Stimulated activated CD8-positive, alpha-beta memory T cell treated with anti-CD3 and anti-CD28 coated beads, Interleukin-2, amount 100 ng/mL, for 1 hour (primary cell): ENCODE results near the gene PLIN5.

Experiments used
- DNase-seq, 2 donors: peaks; one replicate each; pipeline ENCODE4 v3.0.0-alpha.2; 2020; ENCODE audit warnings: low read depth in 2 of 2

The PLIN5 gene

DNA sequence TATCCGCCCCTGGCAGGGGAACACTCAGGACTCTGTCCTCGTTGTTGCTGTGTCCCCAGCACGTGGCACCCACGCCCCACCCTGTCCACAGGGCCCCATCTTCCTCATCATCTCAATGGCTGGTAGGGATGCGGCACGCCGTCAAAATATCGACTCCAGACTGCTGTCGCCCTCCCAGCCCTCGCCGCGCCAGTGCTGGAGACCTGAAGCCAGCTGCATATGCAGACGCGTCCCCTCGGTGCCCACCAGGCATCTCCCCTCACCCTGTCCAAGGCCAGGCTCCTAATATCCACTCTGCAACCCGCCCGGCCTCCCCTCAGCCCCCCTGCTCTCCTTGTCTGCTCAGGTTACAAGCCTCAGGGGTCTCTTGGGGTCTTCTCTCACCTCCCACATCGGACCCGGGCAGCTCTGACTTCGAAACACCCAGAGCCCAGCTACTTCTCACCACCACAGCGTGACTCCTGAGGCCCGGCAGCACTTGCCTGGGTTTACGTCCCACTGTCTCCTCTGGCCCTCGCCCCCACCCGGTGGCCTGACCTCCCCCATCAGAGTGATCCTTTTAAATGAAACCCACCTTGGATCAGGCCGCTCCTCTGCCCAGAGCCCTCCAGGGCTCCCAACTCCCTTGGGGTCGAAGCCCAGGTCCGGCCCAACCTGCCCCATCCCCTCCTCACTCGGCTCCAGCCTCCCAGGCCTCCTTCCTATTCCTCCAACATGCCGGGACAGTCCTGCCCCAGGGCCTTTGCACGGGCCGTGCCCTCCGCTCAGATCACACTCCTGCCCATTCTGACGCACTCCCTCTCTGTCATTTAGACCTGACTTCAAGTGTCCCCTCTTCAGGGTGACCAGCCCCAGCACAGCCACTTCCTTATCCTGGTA, 29.2 kb downstream of the PLIN5 start:
- no peak for DNase-seq

- no peak for DNase-seq
These were observed 30.0 kb downstream of the PLIN5 start for GRCh38 chr19:4504891-4505569.

DNA sequence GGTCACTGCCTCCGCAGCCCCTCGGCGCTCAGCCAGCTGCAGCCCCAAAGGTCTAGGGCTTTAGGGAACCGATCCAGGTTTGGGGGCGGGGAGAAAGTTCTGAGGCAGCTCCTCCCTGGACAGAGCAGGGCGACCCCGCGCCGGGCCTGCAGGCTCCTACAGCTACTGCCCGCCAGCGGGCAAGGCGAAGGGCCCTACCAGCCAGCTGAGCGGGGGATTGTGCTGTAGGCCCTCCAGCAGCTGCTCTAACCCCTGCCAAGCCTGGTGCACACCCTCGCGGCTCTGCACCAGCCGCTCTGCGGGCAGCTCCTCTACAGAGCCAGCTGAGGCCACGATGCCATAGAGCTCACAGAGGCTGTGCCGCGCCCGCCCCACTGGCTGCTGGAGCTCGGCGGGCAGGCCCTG, 30.7 kb downstream of the PLIN5 start:
- DNase-seq: no peak

DNA sequence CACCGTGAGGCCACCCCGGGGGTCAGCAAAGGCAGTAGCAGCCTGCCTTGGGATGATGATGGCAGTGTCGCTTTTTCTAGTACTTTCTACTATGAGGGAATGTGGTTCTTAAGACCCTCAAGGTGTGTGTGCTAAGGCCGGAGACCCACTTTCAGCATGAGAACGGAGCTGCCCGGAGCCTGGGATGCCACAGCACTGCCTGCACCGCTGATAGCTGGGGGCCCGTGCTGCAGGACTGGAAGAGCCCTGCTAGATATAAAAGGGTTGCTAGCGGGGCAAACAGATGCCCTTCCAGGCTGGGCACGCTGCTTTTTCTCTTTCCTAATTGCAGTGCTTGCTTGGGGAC, 31.2 kb downstream of the PLIN5 start:
- DNase-seq: no peak

GRCh38 chr19:4503132-4503824, 31.7 kb downstream of the PLIN5 start:
- no peak for DNase-seq

DNA sequence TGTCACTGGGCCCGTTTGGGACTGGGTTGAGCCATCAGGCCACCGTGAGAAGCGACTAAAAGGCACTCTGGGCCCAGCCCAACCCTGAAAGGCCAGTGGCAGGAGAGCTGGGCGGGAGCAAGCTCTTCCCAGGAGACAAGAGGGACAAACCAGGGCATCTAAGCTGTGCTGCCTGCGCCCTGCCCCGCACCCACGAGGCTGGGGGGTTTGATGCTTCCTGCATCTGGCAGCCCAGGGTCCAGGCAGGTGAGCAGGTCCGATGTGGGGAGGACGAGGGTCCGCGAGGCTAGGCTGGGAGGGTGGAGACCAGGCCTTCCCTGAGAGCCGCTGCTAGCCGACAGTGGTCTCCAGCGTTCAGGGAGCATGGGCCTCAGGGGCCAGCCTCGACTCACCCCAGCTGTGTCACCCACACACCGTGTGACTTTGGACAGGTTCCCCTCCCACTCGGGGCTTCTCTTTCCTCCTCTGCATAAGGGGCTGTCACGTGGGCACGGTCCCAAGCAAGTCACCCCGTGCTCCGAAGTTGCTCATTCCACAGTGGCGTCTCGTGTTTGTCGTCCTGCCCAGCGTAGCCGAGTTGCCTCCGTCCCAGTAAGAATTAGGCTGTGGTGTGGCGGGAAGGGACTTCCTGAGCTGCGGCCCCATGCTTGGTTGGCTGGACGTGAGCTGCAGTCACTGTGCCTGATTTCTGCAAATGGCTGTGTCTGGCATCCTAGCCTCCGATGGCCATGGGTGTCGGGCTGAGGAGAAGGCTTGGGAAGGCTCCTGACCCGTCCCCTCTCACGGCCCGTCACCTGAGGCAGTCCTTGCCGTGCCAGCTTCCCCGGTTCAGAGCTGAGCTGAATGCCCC, 32.5 kb downstream of the PLIN5 start:
- DNase-seq: no peak

DNA sequence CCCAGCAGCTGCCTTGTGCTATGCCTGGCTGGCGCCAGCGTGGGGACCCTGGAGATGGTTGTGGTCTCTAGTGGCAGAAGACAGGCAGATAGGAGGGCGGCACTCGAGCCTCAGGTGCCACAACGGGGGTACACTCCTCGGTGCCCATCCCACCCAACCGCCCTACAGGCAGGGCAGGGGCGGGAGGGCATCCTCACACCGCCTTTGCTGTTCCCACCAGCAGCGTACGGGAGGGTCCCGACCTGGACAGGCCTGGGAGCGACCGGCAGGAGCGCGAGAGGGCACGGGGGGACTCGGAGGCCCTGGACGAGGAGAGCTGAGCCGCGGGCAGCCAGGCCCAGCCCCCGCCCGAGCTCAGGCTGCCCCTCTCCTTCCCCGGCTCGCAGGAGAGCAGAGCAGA, 33.3 kb downstream of the PLIN5 start:
- DNase-seq: no peak

- no peak for DNase-seq
These were observed 34.0 kb downstream of the PLIN5 start for GRCh38 chr19:4500841-4501591.

- DNase-seq: no peak
These were observed 35.2 kb downstream of the PLIN5 start for GRCh38 chr19:4499855-4500254.

DNA sequence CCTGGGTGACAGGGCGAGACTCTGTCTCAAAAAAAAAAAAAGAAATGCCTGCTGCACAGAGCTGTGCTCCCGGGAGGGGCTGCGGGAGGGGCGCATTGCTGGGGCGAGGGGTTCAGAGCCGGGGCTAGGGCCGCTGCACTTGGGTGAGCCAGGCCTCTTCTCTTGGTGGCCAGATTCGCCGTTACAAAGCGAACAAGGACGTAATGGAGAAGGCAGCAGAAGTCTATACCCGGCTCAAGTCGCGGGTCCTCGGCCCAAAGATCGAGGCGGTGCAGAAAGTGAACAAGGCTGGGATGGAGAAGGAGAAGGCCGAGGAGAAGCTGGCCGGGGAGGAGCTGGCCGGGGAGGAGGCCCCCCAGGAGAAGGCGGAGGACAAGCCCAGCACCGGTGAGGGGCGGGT, 35.7 kb downstream of the PLIN5 start:
- DNase-seq: no peak

GRCh38 chr19:4498694-4499093, 36.3 kb downstream of the PLIN5 start:
- DNase-seq: no peak

DNA sequence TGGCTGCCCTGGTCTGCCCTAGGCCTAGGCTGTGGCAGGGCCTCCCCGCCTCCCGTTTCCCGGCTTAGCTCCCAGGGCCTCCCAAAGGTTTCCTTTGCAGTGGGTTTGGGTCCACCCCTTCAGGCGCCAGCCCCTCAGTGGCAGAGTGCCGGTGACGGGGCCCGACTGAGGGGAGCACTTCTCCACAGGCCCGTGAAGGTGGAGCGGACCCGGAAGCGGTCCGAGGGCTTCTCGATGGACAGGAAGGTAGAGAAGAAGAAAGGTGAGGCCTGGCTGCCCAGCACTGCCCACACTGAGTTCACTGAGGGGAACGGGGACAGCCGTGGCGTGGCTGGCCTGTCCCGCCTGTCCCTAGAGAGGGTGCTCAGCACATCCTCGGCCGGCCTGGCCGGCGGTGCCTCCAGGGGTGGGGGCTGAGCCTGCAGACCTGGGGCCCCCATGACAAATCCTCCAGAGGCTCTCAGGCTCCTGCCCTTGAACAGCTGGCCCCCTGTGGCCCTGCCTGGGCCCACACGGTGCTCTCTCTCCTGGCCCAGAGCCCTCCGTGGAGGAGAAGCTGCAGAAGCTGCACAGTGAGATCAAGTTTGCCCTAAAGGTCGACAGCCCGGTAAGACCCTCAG, 37.1 kb downstream of the PLIN5 start:
- no peak for DNase-seq

DNA sequence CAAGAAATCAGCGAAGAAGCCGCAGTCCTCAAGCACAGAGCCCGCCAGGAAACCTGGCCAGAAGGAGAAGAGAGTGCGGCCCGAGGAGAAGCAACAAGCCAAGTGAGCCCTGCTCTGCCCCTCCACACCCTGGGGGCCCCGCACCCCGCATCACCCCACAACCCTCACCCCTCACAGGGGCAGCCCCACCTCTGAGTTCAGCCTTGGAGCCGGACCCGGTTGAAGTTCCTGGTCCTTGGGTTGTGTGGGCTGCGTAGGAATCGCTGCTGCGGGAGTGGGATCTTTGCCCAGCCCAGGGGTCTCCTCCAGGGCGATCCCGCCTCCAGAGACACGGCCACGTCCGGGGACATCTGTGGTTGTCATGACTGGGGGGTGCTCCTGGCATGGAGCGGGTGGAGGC, 38.7 kb downstream of the PLIN5 start:
- DNase-seq: no peak

DNA sequence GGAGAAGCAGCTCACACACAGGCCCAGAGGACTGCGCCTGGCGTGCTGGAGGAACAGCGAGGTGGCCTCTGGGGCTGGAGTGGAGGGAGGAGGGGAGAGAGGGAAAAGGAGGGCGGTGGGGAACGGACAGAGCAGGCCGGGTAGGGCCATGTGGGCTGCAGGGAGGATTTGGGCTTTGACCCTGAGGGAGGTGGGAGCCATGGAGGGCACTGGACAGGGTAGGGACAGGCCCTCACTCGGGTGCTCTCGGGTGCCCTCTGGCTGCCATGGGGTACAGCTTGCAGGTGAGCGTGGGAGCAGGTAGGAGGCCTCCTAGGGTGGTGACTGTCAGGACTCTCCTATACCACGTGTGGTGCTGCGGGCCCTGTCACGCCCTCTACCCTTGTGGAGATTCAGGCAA, 39.6 kb downstream of the PLIN5 start:
- DNase-seq: no peak

- DNase-seq: no peak
These were observed 40.3 kb downstream of the PLIN5 start for GRCh38 chr19:4494691-4495064.

DNA sequence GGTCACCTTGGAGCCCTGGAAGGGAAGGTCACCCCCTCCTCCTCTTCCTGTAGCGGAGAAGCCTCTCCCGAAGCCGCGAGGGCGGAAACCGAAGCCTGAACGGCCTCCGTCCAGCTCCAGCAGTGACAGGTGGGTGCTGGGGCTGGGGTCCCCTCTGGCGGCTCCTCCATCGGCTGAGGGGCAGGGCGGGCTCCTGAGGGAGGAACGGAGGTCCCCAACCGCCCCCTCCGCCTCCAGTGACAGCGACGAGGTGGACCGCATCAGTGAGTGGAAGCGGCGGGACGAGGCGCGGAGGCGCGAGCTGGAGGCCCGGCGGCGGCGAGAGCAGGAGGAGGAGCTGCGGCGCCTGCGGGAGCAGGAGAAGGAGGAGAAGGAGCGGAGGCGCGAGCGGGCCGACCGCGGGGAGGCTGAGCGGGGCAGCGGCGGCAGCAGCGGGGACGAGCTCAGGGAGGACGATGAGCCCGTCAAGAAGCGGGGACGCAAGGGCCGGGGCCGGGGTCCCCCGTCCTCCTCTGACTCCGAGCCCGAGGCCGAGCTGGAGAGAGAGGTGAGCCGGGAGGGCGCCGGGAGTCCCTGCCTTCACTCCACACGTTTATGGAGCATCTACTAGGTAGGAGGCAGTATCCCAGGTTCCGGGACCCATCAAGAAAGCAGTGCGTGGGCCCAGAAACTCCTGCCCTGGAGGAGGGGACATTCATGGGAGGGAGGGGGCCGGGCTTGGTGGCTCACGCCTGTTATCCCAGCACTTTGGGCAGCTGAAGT, 40.9 kb downstream of the PLIN5 start:
- no peak for DNase-seq

- DNase-seq: no peak
These were observed 41.7 kb downstream of the PLIN5 start for GRCh38 chr19:4493104-4493928.

DNA sequence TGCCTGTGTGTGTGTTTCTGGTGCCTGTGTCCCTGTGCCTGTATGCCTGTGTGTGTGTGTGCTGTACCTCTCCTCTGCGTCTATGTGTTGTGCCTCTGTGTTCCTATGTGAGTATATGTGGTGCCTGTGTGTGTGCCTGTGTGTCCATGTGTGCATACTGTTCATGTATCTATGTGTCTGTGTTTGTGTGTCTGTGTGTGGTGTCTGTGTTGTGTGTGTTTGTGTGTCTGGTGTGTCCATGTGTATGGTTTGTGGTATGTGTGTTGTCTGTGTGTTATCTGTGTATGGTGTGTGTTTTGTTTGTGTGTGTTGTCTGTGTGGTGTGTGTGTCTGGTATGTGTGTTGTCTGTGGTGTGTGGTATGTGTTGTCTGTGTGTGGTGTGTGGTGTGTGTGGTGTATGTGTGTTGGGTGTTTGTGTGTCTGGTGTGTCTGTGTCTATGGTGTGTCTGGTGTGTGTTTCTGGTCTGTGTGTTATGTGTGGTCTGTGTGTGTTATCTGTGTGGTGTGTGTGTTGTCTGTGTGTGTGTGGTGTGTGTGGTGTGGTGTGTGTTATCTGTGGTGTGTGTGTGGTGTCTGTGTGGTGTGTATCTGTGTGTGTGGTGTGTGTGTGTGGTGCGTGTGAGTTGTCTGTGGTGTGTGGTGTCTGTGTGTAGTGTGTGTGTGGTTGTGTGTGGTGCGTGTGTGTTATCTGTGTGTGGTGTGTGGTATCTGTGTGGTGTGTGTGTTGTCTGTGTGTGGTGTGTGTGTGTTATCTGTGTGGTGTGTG, 42.5 kb downstream of the PLIN5 start:
- DNase-seq: no peak
